Thymus (tissue), 11 donors: ENCODE results near the gene ZNF488. TPM values are rescaled to one million over a fixed set of nuclear protein-coding genes. Genes with fewer than 3 reads are reported as not detected.

ENCODE experiments used
- DNase-seq, 9 donors: peaks; one replicate each; pipeline ENCODE4 v3.0.0-alpha.2; 2013; ENCODE audit warnings: low spot score in 9 of 9, low read depth in 6 of 9, missing footprints in 1 of 9
- H3K27ac ChIP-seq, 2 donors: one replicate each; pipeline ENCODE4 v1.5.1; 2013; ENCODE audit warnings: control low read depth in 1 of 2, low read depth in 1 of 2, low read length in 1 of 2, mild to moderate bottlenecking in 1 of 2, moderate library complexity in 1 of 2
- H3K27me3 ChIP-seq, 2 donors: one replicate each; pipeline ENCODE4 v1.5.1; 2013; ENCODE audit warnings: low read length in 1 of 2; ENCODE audit not compliant: control insufficient read depth in 2 of 2, insufficient read depth in 1 of 2
- H3K36me3 ChIP-seq, 2 donors: one replicate each; pipeline ENCODE4 v1.5.1; 2013; ENCODE audit warnings: low read length in 1 of 2, mild to moderate bottlenecking in 1 of 2, moderate library complexity in 1 of 2; ENCODE audit not compliant: control insufficient read depth in 2 of 2, insufficient read depth in 2 of 2
- H3K4me1 ChIP-seq, 2 donors: one replicate each; pipeline ENCODE4 v1.5.1; 2013; ENCODE audit warnings: low read length in 2 of 2; ENCODE audit not compliant: control insufficient read depth in 2 of 2, insufficient read depth in 2 of 2
- H3K4me3 ChIP-seq, 2 donors: one replicate each; pipeline ENCODE4 v1.5.1; 2013; ENCODE audit warnings: low read length in 2 of 2, control low read depth in 1 of 2, mild to moderate bottlenecking in 1 of 2
- H3K9me3 ChIP-seq, 2 donors: one replicate each; pipeline ENCODE4 v1.5.1; 2013; ENCODE audit warnings: low read length in 1 of 2, mild to moderate bottlenecking in 1 of 2; ENCODE audit not compliant: control insufficient read depth in 2 of 2, insufficient read depth in 1 of 2
- WGBS: extraction: QIAGEN DNeasy Blood & Tissue Kit; methylation state at CpG from one replicate; pipeline ENCODE4 v1.1.7; 2013; 5-methylcytosine and 5-hydroxymethylcytosine counted together
- polyA plus RNA-seq: library from polyadenylated mRNA; stranded (reverse); fragments of 200-250 nt; gene quantifications from one replicate; pipeline ENCODE4 v1.2.3, GENCODE V29; 2013
- total RNA-seq: library from RNA; stranded (reverse); fragments of 120-200 nt; gene quantifications from one replicate; pipeline ENCODE4 v1.2.4, GENCODE V29; 2013
- donor health status: healthy.

Gene ZNF488
- total and polyA plus RNA-seq, 2 donors = 0.23 to 0.24 TPM

DNA sequence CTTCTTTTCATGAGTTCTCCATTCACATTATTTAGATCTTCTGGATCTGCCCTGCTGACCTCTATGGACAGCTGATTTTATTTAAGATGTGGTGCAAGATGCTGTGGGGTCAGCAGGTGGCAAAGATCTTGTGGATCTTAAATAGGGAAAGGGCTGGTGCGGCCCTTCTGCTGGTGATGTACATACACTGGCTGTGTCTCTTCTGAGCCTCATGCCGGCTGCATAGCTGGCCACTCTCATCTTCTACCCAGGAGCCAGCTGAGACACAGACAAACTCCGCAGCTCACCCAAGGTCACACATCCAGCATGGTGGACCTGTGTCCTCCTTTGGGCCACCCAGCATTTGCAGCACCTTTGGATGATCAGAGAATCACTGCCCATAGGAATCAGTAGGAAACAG, 26.2 kb downstream of the ZNF488 start:
- Histone ChIP-seq H3K36me3 (no peaks in the 10 kb centered on the region), H3K27me3 (no peaks in the 10 kb centered on the region), H3K4me3 (no peak overlapping the region), H3K9me3 (no peaks in the 10 kb centered on the region), H3K4me1 (no peaks in the 10 kb centered on the region), H3K27ac (no peak overlapping the region)
- no peak for DNase-seq
- WGBS = 100% methylated on average over 3 of the region's 3 CpGs

DNA sequence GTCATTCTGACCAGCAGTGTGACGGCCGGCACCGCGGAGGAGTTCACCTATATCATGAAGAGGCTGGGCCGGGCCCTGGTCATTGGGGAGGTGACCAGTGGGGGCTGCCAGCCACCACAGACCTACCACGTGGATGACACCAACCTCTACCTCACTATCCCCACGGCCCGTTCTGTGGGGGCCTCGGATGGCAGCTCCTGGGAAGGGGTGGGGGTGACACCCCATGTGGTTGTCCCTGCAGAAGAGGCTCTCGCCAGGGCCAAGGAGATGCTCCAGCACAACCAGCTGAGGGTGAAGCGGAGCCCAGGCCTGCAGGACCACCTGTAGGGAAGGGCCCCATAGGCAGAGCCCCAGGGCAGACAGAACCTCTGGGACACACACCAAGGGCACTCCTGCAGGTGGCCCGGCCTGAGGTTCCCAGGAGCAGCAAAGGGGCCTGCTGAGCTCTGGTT, 26.9 kb downstream of the ZNF488 start:
- 96% methylated on average over 12 of the region's 12 CpGs for WGBS

DNA sequence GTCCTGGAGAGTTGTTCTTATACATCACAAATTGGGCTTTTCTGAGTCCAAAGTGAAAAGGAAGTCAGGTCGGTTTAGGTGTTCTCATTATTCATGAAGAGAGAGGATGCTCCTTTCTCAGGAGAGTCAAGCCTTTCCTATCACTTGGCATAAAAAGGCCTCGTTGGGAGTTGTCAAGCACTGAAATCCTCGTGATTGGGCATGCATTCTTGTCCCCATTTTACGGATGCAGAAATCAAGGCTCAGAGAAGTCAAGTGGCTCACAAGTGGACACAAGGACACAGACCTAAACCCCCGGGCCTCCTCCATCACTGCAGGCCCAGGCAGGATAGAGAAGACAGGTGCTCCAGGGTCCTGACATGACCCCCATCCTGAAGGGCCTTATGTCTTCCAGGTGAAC, 27.4 kb downstream of the ZNF488 start:
- Histone ChIP-seq H3K27me3 (no peaks in the 10 kb centered on the region), H3K36me3 (no peaks in the 10 kb centered on the region), H3K4me3 (no peak overlapping the region), H3K9me3 (no peaks in the 10 kb centered on the region), H3K27ac (no peak overlapping the region), H3K4me1 (no peaks in the 10 kb centered on the region)
- 94% methylated on average over 5 of the region's 5 CpGs for WGBS
- no peak for DNase-seq

More for the DNA sequence above, 26.9 kb downstream of the ZNF488 start:
- H3K27me3 ChIP-seq = no peaks in the 10 kb centered on the region
- H3K4me1 ChIP-seq = no peaks in the 10 kb centered on the region
- H3K36me3 ChIP-seq = no peaks in the 10 kb centered on the region
- no peak overlapping the region for H3K27ac ChIP-seq
- H3K4me3 ChIP-seq = no peak overlapping the region
- H3K9me3 ChIP-seq = no peaks in the 10 kb centered on the region
- DNase-seq = no peak

DNA sequence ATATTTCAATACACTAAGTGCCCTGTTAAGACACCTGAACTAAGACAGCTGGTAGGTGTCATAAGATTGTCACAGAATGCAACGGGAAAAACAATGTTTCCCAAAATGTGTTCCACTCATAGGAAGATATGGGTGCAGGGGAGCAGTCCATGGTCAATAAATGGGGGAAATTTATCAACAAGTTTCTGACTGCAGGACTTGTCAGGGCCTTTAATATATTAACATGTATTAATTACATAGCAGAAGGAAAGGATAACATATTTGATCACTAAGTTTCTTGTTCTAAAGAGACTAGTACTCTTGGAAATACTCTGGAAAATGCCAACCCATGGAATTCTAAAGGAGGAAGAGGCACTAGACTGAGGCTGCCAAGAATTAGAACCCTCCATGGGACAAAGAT, 29.2 kb downstream of the ZNF488 start:
- WGBS = 99% methylated on average over 1 of the region's 1 CpG
- no peak overlapping the region for H3K4me3 ChIP-seq
- H3K9me3 ChIP-seq = no peaks in the 10 kb centered on the region
- H3K27me3 ChIP-seq = no peaks in the 10 kb centered on the region
- H3K4me1 ChIP-seq = no peaks in the 10 kb centered on the region
- no peaks in the 10 kb centered on the region for H3K36me3 ChIP-seq
- no peak overlapping the region for H3K27ac ChIP-seq
- DNase-seq = no peak

DNA sequence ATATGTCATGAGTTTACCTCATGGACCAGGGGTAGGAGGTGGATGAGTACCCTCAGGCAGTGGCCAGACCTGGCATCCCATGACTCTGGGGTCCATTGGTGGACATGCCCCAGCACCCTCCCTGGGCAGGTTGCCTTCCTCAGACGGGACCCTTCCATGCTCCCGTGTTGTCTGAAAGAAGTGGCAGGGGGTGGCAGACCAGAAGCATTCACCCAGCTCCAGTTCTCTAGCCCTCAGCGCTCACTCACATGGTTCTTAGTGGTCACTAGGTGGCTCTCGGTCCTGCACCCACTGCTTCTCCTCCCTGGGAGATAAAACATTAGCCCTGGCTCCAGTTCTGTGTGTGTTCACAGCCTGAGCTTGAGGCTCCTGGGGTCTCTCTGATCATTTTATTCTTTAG, 29.9 kb downstream of the ZNF488 start:
- Histone ChIP-seq H3K36me3 (no peaks in the 10 kb centered on the region), H3K4me1 (no peaks in the 10 kb centered on the region), H3K27me3 (no peaks in the 10 kb centered on the region), H3K4me3 (no peak overlapping the region), H3K9me3 (no peaks in the 10 kb centered on the region), H3K27ac (no peak overlapping the region)
- DNase-seq = no peak
- 95% methylated on average over 4 of the region's 4 CpGs for WGBS

DNA sequence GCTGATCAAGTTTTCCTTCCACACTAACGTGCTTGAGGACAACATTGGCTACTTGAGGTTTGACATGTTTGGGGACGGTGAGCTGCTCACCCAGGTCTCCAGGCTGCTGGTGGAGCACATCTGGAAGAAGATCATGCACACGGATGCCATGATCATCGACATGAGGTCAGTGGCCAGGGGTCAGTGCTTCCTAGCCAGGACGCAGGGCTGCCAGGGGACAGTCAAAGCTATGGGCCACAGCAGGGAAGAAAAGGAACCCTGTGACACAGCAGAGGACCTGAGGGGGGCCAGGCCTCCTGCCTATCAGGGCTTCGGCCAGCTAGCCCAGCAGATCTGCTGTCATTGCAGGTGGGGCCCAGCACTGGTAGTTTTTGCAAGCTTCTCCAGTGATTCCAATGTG, 30.7 kb downstream of the ZNF488 start:
- DNase-seq = no peak
- Histone ChIP-seq H3K9me3 (no peaks in the 10 kb centered on the region), H3K36me3 (no peaks in the 10 kb centered on the region), H3K4me3 (no peak overlapping the region), H3K27ac (no peak overlapping the region), H3K27me3 (no peaks in the 10 kb centered on the region), H3K4me1 (no peaks in the 10 kb centered on the region)
- WGBS = 97% methylated on average over 6 of the region's 6 CpGs

DNA sequence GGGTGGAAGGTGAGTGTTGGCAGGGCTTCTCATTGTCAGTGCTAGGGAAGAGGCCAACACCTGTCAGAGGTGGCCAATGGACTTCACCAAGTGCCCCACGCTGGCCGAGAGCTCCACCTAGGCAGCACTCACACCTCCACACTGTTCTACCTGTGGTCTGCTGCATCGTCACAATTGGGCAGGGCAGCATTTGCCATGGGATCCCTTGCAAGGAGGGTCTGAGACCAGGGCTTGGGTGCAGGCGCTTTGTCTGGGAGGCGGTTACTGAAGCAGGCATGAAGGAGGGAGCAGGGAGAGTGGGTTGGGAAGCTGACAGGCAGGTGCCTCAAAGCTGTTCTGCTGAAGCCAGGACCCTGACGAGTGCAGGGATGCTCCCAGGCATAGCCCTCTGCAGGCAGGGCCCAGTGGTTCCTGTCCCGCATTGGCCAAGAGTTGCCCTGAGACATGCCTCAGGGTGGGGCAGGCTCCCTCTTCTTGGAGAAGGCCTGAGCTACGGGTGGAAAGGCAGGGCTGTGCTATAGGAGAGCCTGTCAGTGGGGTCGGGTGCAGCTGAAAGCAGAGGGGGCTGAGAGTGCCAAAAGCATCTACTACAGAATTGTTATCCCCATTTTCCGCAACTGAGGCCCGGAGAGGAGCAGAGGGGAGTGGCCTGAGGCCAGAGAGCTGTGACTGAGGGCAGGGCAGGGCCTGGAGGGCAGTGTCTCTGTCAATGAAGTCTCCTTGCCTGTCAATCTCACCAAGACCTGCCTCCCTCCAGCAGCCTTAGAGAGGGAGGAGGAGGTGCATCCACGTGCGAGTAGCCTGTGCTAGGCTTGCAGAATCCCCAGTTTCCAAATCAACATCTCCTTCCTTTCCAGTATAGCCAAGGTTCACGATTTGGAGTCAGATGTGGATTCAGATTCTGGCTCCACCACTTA, 31.9 kb downstream of the ZNF488 start:
- Histone ChIP-seq H3K4me3 (no peak overlapping the region), H3K27me3 (no peaks in the 10 kb centered on the region), H3K36me3 (no peaks in the 10 kb centered on the region), H3K4me1 (no peaks in the 10 kb centered on the region), H3K27ac (no peak overlapping the region), H3K9me3 (no peaks in the 10 kb centered on the region)
- 94% methylated on average over 14 of the region's 14 CpGs for WGBS
- no peak for DNase-seq

DNA sequence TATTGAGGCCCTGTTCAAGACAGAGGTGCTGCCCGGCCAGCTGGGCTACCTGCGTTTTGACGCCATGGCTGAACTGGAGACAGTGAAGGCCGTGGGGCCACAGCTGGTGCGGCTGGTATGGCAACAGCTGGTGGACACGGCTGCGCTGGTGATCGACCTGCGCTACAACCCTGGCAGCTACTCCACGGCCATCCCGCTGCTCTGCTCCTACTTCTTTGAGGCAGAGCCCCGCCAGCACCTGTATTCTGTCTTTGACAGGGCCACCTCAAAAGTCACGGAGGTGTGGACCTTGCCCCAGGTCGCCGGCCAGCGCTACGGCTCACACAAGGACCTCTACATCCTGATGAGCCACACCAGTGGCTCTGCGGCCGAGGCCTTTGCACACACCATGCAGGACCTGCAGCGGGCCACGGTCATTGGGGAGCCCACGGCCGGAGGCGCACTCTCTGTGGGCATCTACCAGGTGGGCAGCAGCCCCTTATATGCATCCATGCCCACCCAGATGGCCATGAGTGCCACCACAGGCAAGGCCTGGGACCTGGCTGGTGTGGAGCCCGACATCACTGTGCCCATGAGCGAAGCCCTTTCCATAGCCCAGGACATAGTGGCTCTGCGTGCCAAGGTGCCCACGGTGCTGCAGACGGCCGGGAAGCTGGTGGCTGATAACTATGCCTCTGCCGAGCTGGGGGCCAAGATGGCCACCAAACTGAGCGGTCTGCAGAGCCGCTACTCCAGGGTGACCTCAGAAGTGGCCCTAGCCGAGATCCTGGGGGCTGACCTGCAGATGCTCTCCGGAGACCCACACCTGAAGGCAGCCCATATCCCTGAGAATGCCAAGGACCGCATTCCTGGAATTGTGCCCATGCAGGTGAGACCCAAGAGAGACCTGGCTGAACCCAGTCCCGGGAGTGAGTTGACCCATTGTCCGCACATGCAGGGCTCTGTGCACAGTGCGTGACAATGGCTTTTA, 33.1 kb downstream of the ZNF488 start:
- Histone ChIP-seq H3K27me3 (no peaks in the 10 kb centered on the region), H3K4me3 (no peak overlapping the region), H3K27ac (no peak overlapping the region), H3K4me1 (no peaks in the 10 kb centered on the region), H3K36me3 (no peaks in the 10 kb centered on the region), H3K9me3 (no peaks in the 10 kb centered on the region)
- WGBS = 98% methylated on average over 39 of the region's 39 CpGs
- DNase-seq = no peak

DNA sequence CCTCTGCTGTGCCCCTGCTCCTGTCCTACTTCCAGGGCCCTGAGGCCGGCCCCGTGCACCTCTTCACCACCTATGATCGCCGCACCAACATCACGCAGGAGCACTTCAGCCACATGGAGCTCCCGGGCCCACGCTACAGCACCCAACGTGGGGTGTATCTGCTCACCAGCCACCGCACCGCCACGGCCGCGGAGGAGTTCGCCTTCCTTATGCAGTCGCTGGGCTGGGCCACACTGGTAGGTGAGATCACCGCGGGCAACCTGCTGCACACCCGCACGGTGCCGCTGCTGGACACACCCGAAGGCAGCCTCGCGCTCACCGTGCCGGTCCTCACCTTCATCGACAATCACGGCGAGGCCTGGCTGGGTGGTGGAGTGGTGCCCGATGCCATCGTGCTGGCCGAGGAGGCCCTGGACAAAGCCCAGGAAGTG, 34.1 kb downstream of the ZNF488 start:
- no peaks in the 10 kb centered on the region for H3K36me3 ChIP-seq

More for the DNA sequence above, 34.1 kb downstream of the ZNF488 start:
- H3K27ac ChIP-seq = no peak overlapping the region
- no peaks in the 10 kb centered on the region for H3K27me3 ChIP-seq
- 97% methylated on average over 31 of the region's 31 CpGs for WGBS
- H3K4me1 ChIP-seq = no peaks in the 10 kb centered on the region
- no peak overlapping the region for H3K4me3 ChIP-seq
- H3K9me3 ChIP-seq = no peaks in the 10 kb centered on the region
- DNase-seq = no peak
